GM18519 (cell line): Measurements from ENCODE around the gene AKAP8L.
"Not testable (repeated sequence)": the region's sequence is repeated elsewhere in the genome, so short reads cannot be mapped to it uniquely, and the experiment has no call there.

Experiments used
- ATAC-seq: cut with Tn5 transposase; IDR thresholded peaks from one replicate; pipeline ENCODE4 v1.9.1; 2021; ENCODE audit warnings: mild to moderate bottlenecking, moderate library complexity; ENCODE audit not compliant: unreplicated experiment, low FRiP score

Gene AKAP8L

DNA sequence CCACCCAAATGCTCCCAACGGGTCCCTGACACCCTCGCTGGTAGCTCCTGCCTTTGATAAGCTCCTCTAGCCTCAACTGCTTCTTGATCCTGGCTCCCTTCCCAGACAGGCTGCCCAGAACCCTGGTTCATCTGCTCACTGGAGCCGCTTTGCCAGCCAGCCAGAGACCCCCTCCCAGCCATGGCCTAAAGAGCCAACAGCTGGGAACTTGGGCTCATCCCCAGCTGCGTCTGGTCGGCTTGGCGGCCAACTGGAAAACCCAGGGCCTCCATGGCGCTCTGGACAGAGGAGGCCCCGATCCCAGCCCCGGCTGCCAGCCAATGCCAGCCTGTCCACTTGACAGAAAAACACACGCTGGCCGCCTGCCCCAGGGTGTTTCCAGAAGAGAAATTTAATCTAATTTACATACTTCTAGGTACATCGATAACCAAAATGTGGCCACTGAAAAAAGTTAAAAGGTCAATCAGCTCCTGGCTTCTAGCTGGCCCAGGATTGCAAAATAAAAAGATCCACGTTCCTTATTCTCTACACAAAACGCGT, 3.0 kb upstream of the AKAP8L start:
- no peak for ATAC-seq

DNA sequence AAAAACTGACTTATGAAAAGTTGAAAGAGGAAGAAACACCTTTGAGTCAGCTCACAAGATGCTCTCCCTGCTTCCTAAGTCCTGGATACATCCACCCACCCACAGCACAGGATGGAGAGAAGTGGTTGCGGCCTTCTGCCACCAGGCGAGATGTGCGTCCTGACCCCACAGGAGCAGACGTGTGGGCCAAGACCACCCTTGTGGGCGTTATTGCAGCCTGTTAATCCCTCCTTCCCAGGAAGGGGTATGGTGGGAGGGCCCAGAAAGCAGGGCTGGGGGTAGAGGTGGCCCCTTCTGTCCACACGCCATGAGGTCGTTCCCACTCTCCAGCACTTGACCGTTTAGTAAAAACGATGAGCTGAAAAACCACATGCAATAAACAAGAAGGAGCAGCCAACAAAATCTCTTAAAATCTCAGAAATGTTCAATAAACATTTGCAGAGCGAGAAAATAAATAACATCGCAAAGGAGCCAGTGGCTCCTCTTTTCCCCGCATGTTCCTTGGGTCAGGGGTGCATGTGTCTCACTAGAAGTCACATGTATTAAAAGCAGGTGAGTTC, 2.4 kb upstream of the AKAP8L start:
- no peak for ATAC-seq

DNA sequence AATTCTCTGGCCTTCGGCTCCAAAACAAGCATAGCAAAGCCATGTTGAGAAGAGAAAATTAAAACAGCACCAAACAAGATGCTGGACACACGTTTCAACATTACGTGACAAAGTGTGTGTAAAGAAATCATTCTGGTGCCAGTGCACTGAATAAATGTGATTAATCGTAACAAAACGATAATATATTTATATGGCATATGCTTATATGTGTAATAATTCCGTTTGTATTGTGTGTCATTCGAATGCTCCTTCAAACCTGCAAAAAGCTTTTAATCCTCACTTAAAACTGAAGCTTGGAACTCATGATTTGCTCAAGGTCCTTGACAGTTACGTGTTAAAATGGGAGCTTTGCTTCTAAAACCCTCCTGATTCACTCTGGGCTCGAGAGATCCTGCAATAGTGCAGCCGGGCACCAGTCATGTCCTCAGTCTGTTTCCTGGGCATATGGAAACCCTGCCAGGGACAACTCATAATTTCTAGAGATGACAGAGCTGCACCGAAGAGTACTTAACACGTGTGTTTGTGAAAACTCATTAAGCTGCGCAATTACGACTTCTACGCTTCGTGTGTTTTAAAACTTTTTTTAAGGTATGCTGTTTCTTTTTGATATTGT, 731 bp upstream of the AKAP8L start:
- ATAC-seq, result no peak

GRCh38 chr19:15418231-15418578, 583 bp downstream of the AKAP8L start:
- no peak for ATAC-seq

DNA sequence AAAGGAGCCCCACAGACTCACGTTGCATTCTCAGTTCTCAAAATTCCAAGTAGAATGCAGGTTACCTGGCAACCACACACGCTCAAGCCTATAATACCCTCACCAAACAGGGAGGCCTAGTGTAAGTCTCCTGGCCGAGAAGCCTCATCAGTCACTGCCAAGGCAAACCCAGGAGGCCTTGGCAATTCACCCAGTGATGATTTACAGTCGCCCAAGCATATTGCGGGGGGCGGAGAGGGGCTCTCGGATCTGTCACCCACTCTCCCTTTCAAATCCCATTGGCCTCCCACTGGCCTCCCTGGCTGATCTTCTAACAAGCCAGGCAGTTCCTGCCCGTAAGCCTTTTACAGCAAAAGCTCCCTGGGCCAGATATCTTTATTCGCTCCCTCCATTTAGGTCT, 1.1 kb downstream of the AKAP8L start:
- no peak for ATAC-seq

GRCh38 chr19:15412832-15413231, 6.0 kb downstream of the AKAP8L start:
- ATAC-seq, result no peak

DNA sequence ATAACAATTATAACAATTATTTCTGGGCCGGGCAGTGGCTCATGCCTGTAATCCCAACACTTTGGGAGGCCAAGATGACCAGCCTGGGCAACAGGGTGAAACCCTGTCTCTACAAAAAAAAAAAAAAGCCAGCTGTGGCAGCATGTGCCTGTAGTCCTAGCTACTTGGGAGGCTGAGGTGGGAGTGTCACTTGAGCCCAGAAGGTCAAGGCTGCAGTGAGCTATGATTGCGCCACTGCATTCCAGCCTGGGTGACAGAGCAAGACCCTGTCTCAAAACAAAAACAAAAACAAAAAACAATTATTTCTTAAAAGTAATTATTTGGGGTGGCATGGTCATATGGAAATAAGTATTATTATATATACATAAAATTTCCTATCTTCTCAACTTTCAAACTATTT, 7.4 kb downstream of the AKAP8L start:
- not testable (repeated sequence) for ATAC-seq

DNA sequence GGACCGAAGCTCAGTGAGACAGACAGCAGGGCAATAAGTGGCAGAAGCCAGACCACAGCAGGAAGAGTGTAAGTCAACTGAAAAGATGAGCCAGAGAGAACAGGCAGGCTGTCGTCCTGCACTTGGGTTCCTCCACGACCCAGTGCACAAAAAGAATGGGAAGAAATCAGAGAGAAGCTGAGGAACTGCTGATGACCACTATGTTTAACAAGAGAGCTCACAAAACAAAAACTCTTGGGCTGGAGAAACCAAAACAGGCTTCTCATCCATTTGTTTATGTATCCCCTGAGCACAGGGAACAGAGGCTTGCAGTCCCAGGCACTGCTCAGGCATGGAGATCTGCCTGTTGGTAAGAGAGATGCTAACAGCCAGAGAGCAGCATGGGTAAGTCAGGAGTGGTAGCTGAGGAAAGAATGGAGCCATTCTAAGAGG, 14.0 kb downstream of the AKAP8L start:
- ATAC-seq, result no peak

GRCh38 chr19:15404097-15404779, 14.6 kb downstream of the AKAP8L start:
- ATAC-seq, result no peak

- ATAC-seq, result no peak
Observed at GRCh38 chr19:15403151-15403531, 15.6 kb downstream of the AKAP8L start.

DNA sequence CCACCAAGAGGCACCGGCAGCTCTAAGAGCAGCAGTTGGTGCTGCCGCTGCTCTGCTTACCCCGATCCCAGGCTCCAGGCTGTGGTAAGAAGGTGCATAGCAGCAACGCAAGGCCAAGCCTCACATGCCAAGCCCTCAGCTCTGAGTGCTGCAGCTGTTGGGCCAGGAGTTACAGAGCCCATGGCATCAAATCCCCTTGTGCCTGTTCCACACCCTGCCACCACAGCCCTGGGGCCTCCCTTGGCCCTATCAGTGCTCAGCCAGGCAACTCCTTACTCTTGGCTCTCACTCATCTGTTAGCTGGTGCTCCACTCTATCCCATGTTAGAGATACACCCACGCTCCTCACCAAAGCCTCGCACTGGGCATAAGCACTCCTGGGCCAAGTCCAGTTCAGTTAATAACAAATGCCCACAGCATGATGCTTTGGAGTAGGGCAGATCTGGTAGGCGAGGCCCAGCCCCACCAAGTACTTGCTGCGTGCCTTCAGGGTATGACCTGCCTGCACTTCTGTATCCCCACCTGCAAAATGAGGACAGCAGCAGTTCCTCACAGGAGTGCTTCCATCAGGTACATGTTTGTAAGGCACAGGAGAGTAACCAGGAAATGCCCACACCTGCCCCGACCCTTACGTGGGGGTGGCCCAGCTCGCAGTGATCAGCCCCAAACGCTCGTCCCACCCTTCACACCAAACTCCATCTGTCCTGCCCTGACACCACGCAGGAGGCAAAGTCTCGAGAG, 16.2 kb downstream of the AKAP8L start:
- no peak for ATAC-seq

DNA sequence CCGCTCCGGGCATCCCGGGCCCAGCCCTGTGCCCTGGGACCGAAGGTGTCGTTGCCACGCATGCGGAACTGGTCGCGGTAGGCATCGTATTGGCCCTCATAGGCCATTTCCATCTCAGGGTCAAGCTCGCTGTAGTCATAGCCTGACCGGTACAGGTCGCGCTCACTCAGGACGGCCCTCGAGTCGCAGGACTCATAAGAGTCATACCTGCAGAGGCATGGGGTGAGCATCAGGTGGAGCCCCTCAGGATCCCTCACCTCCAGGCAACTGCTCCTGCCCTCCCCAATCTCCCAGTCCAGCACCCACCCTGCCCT, 17.4 kb downstream of the AKAP8L start:
- no peak for ATAC-seq

GRCh38 chr19:15400521-15401396, 18.0 kb downstream of the AKAP8L start:
- no peak for ATAC-seq

DNA sequence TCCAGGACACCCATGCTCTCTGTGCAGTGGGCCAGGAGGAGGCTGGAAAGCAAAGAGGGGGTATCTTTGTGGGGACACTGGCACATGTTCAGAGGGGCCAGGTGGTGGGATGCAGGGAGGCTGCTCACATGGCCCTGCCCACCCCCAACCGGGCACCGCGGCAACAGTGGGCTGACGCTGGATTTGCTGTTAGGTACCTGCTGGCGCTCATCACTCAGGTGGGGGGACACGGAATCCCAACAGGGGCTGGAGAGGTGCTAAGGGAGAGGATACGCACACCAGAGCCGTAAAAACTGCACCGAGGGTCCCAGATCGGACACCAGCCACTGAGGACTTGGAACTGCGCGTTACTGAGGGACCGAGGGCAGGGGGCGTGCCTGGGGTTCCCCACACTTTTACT, 19.2 kb downstream of the AKAP8L start:
- no peak for ATAC-seq

- ATAC-seq, result no peak
Observed at GRCh38 chr19:15399234-15399515, 19.6 kb downstream of the AKAP8L start.

GRCh38 chr19:15398501-15399233, 20.1 kb downstream of the AKAP8L start:
- ATAC-seq, result no peak

DNA sequence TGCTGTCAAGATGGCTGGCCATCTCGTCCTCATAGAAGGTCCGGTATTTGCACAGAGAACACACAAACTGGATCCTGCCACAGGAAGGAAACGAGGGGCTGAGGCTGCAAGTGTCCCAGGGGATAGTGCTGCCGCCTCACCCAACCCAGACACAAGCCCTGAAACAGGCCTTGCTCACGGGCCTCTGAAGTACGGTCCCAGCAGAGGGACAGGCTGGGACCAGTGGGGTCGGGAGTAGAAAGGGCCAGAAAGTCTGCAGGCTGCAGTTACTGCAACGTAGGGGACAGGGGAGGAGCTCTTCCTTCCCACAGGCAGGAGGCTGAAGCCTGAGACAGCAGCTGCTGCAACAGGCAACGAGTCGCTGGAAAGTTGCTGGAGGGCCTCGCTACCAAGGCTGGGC, 21.0 kb downstream of the AKAP8L start:
- no peak for ATAC-seq

- no peak for ATAC-seq
Observed at GRCh38 chr19:15397236-15397635, 21.6 kb downstream of the AKAP8L start.

GRCh38 chr19:15396436-15396835, 22.4 kb downstream of the AKAP8L start:
- ATAC-seq, result no peak

- ATAC-seq, result not testable (repeated sequence)
Observed at GRCh38 chr19:15395251-15395650, 23.5 kb downstream of the AKAP8L start.
